C4-2B (cell line): Measurements from ENCODE around the gene C1RL.

Source experiments
- H3K27ac ChIP-seq: fragments of 450-650 bp; 2 replicates; pipeline ENCODE4 v1.5.1; 2017
- ZFX ChIP-seq: fragments of 450-650 bp; IDR thresholded peaks from 2 replicates; pipeline ENCODE4 v1.6.1; 2017
- TF ChIP-seq, protein P1 (sequence below): fragments of 450-650 bp; conservative IDR thresholded peaks from 2 replicates; pipeline ENCODE4 v1.5.1; 2017; ENCODE audit warnings: mild to moderate bottlenecking

C1RL gene

DNA sequence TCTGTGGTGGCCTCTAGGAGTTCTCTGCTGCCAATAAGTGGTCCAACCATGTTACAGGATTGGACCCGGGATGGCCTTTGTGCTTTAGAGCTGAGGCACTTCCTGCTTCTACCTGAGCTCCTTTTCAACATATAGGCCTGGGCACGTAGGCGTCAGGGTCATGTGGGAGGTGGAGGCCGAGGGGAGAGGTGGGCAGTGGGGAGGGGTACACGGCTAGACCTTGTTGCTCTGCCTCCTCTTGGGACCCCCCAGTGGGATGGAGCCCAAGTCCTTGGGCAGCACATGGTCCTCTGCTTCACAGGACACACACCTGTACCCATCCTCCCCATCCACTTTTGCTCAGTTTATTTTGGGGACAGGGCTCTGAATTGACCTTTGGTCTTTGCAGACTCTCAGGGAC is 12.3 kb upstream of the C1RL start:
- no peak overlapping the region for H3K27ac ChIP-seq
- TF ChIP-seq, protein P1, sequence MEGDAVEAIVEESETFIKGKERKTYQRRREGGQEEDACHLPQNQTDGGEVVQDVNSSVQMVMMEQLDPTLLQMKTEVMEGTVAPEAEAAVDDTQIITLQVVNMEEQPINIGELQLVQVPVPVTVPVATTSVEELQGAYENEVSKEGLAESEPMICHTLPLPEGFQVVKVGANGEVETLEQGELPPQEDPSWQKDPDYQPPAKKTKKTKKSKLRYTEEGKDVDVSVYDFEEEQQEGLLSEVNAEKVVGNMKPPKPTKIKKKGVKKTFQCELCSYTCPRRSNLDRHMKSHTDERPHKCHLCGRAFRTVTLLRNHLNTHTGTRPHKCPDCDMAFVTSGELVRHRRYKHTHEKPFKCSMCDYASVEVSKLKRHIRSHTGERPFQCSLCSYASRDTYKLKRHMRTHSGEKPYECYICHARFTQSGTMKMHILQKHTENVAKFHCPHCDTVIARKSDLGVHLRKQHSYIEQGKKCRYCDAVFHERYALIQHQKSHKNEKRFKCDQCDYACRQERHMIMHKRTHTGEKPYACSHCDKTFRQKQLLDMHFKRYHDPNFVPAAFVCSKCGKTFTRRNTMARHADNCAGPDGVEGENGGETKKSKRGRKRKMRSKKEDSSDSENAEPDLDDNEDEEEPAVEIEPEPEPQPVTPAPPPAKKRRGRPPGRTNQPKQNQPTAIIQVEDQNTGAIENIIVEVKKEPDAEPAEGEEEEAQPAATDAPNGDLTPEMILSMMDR, result no peak
- TF ChIP-seq ZFX, result no peak

DNA sequence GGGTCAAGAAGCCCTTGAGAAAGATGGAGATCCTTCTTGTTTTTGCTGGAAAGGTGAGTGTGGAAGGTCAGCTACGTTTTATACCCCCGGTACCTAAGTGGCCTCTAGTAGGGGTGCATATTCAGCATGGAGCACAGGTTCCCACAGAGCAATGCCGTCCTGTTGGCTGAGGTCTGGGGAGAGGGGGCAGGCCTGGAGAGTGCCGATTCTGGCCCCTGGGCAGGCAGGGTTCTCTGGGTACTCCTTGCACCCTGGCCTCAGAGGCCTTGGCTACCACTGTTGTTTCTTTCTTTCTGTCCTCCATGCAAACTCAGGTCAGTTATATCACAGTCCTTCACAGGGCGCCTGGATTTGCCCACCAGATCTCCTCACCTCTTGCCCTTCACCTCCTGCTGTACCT is 11.2 kb upstream of the C1RL start:
- H3K27ac ChIP-seq, result no peak overlapping the region
- no peak for TF ChIP-seq ZFX
- TF ChIP-seq, protein P1, result no peak

DNA sequence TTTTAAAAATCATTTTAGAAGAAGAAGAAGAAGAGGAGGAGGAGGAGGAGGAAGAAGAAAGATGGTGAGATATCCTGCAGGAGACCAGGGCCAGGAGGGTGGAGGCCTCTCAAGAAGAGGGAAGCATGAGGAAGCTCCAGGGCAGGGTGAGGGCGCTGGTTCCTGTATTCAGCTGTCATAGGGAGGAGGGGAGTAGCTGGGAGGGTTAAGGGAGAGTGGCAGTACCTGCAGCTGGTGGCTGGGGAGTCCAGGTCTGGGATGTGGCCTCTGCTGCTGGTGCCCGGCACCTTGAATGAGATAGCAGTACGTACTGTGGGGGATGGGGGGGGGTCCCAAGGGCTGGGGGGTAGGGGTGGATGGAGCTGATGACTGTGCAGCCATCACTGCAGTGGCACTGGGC is 9.9 kb upstream of the C1RL start:
- no peak overlapping the region for H3K27ac ChIP-seq
- no peak for TF ChIP-seq ZFX
- TF ChIP-seq, protein P1, result no peak

DNA sequence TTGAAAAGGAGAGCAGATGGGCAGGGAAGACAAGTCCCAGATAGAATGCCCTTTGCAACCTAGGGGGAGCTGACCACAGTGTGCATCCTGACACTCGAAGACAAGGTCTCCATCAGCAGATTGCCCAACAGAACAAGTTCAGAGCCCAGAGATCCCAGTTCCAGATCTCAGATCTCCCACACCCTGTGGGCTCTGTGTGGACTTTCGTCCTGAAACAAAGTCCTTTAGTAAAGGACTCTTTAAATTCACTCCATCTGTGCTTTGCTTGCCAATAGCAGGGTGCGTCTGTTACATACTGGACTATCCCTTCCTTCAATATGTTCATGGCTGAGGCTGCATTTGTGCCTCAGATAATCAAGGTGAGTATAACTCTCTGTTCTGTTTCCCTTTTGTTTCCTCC is 8.7 kb upstream of the C1RL start:
- H3K27ac ChIP-seq, result no peak overlapping the region
- no peak for TF ChIP-seq ZFX
- TF ChIP-seq, protein P1, result no peak

DNA sequence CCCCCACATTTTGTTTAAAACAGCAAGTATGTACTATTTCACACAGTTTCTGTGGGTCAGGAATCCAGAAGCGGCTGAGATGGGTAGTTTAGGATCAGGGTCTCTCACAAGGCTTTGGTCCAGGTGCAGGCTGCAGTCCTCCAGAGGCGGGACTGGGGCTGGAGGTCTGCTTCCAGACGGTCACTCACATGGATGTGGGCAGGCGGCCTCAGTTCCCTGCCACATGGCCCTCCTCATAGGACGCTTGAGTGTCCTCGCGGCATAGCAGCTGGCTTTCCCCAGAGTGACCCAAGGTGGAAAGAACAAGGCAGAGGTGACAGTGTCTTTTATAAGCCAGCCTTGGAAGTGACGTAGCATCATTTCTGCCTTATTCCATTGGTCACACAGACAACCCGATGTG is 7.9 kb upstream of the C1RL start:
- TF ChIP-seq ZFX, result no peak
- TF ChIP-seq, protein P1, result no peak

DNA sequence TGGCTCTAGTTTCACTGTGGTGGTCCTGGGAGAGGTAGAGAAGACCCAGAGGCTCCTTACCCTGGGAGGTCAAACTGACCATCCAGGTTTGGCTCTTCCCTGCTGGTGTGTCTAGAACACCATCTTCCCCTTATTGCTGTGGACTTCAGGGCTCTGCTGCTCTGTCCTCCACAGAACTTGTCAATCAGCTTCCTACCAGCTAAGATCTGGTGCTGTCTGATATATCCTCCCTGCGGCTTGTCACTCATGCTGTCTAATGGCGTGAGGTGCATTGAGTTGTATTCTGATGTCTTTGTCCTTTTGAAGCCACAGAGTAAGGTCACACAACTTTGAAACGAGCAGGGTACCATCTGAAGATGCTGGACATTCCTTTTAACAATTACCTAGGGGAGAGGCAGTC is 7.2 kb upstream of the C1RL start:
- no peak overlapping the region for H3K27ac ChIP-seq
- TF ChIP-seq, protein P1, result no peak
- no peak for TF ChIP-seq ZFX

More for the DNA sequence above, 7.9 kb upstream of the C1RL start:
- no peak overlapping the region for H3K27ac ChIP-seq

DNA sequence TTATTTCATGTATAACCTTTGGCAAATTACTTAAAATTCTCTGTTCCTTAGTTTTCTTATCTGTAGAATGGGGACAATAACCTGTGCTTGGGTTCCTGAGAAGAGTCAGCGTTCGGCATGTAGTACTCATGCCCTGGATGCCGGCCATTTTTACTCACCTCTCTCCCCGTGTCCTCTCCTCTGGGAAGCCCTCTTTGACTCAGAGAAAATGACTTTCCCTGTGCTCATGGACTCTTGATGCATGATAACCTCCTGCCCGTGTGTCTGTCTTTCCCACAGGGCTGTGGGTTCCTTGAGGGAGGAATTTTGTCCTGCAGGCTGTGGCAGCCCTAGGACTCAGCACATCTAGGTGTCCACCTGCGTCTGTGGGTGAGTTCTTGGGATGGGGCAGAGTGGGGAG is 5.8 kb upstream of the C1RL start:
- TF ChIP-seq, protein P1, result no peak
- no peak for TF ChIP-seq ZFX

More for the DNA sequence above, 5.8 kb upstream of the C1RL start:
- no peak overlapping the region for H3K27ac ChIP-seq
